ENCODE data around the gene PRKG2.

The PRKG2 gene

DNA sequence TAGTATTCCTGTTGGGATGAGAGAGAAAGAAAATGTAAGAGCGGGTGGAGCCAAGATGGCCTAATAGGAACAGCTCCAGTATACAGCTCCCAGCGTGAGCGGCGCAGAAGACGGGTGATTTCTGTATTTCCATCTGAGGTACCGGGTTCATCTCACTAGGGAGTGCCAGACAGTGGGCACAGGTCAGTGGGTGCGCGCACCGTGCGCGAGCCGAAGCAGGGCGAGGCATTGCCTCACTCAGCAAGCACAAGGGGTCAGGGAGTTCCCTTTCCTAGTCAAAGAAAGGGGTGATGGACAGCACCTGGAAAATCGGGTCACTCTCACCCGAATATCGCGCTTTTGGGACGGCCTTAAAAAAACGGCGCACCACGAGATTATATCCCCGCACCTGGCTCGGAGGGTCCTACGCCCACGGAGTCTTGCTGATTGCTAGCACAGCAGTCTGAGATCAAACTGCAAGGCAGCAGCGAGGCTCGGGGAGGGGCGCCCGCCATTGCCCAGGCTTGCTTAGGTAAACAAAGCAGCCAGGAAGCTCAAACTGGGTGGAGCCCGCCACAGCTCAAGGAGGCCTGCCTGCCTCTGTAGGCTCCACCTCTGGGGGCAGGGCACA, 61.2 kb downstream of the PRKG2 start:
- peak; percentile 29 for DNase-seq

DNA sequence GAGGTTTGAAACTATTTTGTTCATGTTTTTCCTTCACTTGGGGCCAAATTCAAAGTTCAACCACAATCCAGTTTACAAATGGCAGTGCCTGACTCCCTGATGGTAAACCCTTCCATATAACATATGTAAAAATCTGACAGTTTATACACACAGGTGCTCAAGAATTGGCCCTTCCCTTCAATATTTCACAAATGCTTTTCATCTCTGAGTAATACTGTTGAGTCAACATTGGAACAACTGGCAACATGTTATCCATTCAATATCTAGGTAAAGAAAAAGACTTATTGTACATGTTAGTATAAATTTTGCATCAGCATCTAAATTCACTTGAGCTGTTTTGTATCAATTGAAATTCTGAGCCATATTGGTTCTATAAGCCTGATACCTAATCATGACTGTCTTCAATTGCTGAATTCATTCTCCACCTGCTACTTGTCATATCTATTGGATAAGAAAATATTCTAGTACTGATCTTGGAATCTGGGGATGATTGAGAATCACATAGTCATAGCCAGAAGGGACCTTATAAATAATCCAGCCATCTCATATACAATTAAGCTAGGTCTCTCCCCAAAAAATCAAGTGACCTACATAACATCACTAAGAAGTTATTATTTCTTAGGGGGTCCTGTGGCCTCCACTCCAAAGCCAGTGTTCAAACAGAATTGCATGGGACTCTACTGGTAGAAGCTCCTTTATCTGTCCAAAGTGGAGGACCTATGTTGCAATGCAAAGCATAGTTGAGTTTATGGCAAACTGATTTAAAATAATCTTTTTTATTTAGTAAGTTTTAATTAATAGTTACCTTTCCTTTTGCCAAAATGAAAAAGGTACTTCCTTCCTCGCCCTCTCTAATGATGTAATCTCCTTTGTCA, 61.9 kb downstream of the PRKG2 start:
- no peak for DNase-seq

DNA sequence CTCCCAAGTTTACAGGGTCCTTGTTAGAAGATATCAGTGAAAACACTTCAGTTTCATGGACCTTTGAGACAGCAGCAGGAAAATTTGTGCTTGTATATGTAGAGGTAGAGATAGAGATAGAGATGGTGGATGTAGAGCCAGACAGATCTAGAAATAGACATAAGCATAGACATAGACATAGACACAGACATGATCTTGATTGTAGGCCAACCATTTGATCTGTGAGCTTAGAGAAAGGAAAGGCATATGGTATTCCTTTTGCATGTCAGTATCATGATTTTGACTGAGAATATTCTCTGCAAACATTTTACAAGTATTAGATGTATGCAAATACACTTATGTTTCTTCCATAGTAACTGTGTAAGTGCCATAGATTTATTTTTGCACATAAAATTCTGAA, 65.0 kb downstream of the PRKG2 start:
- no peak for DNase-seq

DNA sequence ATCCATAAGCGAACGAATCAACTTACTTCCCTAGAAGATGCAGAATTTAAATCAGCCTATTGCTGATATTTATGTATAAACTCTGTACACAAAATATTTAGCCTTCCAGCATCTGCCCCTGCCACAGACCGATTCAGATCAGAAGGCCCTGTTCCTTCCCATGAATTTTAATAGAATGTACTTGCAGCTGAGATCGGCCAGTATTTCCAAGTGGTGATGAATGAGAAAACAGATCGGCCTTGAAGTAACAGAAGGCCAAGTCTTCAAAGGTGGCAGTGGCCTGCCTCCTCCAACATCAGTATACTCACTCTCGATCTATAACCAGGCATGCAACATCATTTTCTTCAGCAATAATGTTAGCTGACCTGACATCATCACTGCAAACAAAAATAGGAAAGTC, 66.4 kb downstream of the PRKG2 start:
- no peak for DNase-seq

DNA sequence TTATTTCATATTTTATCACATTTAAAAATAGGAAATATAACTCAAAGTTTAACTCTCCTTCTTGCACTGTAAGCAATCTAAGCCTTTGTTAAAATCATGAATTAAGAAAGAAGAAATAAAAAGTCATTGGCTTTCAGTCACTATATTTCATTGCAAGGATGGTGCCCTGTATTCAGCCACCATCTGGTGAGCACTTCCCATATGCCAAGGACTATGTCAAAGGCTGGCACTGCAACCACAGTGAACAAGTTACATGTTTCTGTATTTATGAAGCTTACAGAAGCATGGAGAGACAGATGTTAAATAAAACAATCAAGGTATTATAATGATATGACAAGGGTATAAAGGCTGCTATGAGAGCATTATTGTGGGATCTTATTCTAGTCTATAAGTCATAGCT, 68.6 kb downstream of the PRKG2 start:
- DNase-seq, result no peak

DNA sequence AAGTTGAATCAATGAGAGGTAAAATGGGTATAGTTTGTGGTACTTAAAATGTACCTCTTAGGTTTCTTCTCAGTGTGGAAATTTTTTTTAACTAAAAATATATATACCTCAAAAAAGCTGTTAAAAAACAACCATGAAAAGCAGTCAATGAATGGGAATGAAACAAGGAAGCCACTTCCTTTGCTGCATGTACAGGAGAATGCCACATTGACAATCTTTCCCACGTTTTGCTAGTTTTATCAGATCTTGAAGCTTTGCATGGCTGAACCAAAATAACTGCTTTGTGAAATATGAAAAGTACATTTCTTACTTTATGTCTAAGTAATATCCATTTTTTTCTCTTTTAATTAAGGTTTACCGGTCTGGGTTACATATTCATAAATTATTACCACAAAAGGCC, 71.8 kb downstream of the PRKG2 start:
- DNase-seq, result no peak

DNA sequence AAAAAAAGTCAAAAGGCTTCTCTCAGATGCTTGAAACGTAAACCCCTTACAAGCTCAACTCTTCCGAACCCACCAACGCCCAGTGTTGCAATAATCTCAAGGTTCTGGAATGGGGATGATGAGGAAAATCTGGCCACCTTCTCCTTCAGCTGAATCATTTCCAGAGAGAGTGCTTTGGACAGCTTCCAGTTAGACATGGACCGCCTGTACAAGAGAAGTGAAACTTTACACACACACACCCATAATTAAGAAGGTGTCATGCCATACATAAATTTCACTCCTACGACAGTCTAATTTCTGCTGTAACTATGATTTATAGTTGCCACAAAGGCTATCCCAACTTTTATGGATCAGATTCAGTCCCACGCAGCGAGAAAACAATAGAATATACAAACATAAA, 72.3 kb downstream of the PRKG2 start:
- DNase-seq, result no peak

DNA sequence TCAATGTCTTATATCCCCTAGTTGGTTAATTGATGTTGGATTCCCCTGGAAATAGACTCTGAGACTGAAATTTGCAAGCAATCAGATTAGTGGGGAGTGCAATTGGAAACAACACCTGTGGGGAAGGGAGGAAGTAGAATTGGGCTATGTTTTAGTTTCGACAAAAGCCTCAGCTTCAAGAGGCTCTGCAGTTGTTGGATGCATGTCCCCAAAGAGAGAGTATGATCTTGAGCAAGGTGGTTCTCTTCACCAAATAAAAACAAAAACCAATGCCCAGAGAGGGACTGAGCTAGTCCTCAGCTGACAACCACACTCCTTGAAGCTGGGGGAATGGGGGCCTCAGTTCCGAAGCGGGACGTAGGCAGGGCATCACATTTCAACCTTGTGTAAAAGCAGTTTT, 77.1 kb downstream of the PRKG2 start:
- DNase-seq, result no peak

DNA sequence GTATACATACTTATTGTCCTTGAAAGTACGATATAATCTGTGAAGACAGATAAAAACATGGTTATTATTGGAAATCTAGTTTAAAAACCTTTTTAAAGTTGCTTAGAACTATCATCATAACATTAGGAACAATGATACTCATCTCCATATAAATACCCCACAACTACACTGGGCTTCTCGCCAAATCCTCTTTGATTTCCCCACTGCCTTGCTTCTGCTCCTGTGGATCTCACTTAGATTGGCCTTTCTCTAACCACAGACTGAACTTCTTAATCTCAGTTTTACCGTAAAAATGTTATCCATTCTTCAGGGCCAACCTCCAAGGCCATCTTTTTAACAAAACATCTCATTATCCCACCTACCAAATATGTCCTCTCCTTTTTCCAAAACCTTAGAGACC, 77.6 kb downstream of the PRKG2 start:
- no peak for DNase-seq

DNA sequence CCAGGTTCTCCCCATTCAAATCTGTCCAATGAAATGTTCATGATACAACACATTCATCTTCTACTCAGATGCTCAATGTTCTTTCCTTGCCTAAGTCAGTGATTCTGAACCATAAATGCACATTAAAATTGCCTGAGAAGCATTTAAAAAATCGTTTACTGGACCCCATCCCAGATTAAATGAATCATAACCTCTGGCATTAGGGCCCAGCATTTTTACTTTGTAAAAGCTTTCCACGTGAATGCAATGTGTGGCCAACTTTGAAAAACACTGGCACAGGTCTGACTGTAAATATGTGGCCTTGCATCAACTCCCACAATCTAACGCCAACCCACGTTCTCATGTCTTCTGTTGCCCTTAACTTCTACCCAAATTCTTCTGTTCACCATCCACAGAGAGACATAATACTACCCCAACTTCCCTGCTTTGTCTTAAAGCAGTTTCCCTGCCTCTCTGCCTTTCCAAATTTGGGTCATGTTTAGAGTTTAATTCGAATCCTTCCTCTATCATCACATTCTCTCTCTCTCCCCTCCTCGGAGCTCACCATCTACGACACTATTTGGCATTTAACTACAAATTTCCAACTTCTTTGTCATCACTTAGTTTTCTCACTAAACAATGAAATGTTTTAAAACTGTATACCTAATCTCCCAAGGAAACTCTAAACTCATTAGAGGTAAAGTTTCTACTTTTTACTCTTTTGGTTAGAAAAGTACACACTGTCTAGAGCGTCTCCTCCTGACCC, 78.7 kb downstream of the PRKG2 start:
- DNase-seq, result no peak

DNA sequence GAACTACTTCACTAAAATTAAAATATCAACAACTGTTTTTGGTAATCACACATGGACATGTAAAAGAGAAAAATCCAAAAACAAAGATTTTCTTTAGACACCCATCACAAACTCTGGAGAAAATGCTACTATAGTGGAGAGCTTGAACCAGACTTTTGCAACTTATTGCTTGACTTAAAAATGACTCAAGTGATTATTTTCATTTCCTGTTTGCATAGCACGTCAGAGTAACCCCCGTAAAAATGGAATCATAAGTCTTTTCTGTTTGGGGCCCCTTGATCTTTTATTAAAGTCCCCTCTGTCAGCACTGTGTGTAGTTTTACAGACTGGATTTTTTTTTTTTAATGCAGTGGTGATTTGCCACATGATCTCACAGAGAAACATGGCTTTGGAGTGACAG, 79.5 kb downstream of the PRKG2 start:
- DNase-seq, result no peak

DNA sequence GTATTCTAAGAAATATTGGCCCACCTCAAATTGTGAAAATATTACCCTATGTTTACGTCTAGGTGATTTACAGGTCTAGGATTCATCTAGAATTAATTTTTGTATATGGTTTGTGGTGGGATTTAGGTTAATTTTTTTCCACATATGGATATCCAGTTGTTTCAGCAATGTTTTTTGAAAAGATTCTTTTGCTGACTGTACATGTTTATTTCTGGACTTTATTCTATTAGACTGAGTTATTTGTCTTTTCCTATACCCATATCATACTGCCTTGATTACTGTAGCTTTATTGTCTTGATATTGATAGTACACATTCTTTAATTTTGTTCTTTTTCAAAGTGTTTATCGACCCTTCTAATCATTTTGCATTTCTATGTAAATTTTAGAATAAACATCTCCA, 83.5 kb downstream of the PRKG2 start:
- DNase-seq, result no peak

DNA sequence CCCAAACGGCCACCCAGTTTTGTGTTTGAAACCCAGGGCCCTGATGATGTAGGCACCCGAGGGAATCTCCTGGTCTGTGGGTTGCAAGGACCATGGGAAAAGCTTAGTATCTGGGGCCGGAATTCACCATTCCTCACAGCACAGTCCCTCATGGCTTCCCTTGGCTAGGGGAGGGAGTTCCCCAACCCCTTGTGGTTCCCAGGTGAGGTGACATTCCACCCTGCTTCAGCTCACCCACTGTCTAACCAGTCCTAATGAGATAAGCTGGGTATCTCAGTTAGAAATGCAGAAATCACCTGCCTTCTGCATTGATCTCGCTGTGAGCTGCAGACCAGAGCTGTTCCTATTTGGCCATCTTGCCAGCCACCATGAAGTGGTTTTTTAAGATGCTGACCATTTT, 84.0 kb downstream of the PRKG2 start:
- no peak for DNase-seq

DNA sequence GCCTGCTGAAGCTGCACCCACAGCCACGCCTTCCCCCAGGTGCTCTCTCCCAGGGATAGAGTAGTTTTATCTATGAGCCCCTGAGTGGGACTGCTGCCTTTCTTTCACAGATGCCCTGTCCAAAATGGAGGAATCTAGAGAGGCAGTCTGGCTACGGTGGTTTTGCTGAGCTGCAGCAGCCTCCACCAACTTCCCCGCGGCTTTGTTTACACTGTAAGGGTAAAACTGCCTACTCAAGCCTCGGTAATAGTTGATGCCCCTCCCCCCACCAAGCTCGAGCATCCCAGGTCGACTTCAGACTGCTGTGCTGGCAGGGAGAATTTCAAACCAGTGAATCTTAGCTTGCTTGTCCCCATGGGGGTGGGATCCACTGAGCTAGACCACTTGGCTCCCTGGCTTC, 84.5 kb downstream of the PRKG2 start:
- DNase-seq, result no peak

DNA sequence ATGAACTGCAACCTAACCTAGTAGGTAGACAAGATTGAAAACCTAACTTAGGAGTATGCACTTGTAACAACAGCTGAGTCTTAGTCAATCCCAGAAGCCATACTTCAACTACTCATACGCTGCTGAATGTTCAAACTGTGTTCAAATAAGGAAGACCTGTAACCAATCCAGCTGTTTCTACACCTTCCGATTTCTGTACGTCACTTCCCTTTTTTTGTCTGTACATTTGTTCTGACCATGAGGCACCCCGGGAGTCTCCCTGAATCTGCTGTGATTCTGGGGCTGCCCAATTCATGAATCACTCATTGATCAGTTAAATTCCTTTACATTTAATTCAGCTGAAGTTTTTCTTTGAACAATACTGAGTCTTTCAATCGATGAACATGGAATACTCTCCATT, 95.0 kb downstream of the PRKG2 start:
- DNase-seq, result no peak

DNA sequence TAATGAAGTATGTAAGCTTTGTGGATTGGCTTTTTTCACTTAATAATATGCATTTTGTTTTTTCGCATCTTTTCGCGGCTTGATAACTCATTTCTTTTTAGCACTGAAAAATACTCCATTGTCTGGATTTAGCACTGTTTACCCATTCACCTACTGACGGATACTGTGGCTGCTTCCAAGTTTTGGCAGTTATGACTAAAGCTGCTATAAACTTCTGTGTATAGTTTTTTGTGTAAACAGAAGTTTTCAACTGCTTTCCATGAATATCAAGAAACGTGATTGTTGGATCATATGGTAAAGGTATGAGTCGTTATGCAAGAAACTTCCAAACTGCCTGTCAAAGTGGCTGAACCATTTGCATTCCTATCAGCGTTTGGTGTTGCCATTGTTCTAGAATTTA, 96.9 kb downstream of the PRKG2 start:
- no peak for DNase-seq

DNA sequence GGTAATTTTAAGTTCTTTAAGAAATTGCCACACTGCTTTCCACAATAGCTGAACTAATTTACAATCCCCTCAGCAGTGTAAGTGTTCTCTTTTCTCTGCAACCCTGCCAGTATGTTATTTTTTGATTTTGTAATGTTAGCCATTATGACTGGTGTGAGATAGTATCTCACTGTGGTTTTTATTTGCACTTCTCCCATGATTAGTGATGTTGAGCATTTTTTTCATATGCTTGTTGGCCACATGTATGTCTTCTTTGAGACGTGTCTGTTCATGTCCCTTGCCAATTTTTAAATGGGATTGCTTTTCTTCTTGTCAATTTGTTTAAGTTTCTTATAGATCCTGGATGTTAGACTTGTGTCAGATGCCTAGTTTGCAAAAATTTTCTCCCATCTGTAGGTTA, 98.5 kb downstream of the PRKG2 start:
- no peak for DNase-seq

DNA sequence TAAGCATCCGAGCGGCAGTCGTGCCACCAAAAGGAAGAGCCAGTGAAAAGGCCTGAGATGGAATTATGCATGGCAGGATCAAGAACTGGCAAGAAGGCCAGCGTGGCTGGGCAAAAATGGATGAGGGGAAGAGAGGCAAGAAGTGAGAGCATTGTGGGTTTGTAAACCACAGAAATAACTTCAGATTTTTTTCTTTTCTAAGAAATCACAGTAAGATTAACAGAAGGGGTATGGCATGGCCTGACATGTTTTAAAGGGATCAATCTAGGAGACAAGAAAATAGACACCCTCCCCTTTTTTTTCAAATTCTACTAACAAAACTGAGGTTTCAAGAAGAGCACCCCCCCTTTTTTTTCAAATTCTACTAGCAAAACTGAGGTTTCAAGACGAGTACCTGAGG, 102.0 kb downstream of the PRKG2 start:
- no peak for DNase-seq

DNA sequence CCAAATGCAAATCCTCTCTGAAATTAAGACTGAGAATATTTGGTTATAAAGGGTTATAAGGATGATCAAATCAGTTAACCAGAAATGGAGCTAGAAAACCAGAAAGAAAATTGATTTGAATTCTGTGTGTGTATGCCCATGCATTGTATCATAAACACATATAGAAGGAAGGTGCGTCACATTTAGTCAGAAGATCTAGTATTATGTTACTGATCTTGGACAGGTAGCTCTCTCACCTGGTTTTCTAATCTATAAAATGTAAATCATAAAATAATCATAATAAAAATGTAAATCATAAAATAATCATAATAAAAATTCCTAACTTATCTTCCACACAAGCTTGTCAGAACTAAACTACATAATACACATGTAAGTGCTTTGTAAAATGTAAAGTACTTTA, 105.7 kb downstream of the PRKG2 start:
- no peak for DNase-seq

DNA sequence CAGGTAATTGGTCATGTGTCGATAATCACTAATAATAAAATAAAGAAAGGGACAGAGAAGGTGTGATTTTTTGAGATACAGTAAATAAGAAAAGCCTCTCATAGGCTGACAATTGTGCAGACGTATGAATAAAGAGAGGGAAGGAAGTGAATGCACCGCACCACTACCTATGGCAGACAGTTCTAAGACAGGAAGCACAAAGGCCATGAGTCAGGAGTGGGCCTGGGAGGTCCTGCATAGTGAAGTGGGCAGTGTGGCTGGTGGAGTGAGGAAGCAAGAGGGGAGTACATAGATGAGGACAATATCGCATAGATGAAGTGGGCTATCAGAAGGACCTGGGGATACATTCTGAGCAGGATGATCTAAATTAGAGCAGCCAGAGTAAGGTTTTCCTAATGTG, 108.9 kb downstream of the PRKG2 start:
- DNase-seq, result no peak

DNA sequence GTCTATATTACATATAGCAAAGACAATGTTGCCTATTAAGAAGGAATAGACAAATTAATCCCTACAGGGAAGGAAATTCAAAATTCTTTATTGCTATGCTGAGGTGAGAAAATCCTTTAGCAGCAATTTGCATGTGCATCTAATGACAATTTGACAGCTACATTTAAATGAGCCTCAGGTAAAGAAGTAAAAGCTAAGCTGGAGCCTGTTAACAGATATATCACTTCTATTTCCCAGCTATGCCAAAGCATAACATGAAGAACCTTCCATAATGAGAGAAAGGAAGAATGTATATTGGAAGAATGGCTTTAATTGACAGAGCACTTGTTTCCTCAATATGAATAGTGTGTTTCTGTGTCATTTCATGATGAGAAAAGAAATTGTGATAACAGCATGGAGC, 112.9 kb downstream of the PRKG2 start:
- no peak for DNase-seq

DNA sequence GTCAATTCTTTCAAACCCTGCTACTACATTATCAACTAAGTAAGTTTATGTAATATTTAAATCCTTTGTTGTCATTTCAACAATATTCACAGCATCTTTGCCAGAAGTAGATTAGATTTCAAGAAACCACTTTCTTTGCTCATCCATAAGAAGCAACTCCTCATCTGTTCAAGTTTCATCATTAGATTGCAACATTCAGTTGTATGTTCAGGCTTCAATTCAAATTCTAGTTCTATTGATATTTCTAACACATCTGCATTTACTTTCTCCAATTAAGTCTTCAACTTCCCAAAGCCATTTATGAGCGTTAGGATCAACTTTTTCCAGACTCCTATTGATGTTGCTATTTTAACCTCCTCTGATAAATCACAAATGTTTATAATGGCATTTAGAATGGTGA, 118.5 kb downstream of the PRKG2 start:
- no peak for DNase-seq

DNA sequence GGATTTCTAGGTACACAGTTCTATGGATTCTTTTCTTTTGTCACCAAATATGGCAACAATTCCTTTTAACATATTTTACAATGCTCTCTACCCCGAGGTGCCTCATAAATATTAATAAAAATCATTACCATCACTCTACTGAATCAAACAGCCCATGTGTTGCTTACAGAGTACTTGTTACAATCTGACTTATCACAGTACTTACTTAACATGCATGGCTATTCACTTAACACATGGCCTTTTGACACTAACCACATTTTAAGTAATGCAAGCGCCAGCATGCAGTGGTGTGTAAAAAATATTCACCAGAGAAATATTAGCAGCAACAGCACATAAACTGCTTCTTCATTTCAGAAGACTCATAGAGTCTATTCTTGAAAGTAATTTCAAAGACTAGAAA, 119.6 kb downstream of the PRKG2 start:
- DNase-seq, result no peak

DNA sequence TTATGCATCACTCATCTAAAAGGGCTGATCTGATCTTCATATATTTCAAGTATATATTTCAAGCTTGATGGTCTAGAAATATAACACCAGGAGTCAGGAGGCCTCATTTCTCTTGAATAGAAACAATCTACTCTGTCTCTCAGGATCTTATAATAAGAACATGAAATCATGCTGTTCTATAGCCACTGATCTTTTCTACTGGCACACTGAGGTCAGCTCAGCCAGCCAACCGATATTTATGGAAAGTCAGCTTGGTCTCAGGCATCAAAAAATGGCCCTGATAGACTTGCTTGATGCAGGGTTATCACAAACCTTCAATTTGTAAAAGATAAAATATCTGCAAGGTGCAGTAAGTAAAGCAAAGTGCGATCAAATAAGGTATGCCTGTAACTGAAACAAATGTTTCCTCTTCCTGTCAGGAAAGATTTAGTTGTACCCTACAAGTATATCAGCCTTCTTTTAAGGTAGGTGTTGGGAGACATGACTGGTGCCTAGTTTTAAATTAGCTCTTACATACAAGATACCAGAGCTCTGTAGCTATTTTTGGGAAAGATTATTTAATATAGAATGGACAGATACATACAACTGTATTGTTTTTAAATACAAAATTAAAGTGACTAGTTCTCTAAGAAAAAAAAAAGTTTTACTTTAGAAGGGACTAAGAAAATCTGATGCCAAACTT, 121.2 kb downstream of the PRKG2 start:
- DNase-seq, result no peak

Data from CD4-positive, alpha-beta T cell treated with Interleukin-21 for 1 hour (primary cell).